CD14-positive monocyte (primary cell): ENCODE measurements around the gene CAMTA1. TPM values are rescaled to one million over a fixed set of nuclear protein-coding genes. Genes with fewer than 3 reads are reported as not detected.

Experiments
- DNase-seq, 3 donors: peaks; one replicate each; pipeline ENCODE4 v3.0.0-alpha.2; 2011 to 2022
- H2AFZ ChIP-seq: 2 replicates; pipeline ENCODE4 v1.6.0; 2012; ENCODE audit warnings: mild to moderate bottlenecking, low read depth, low read length, inconsistent platforms; ENCODE audit not compliant: insufficient read depth, poor library complexity, severe bottlenecking
- H3K27ac ChIP-seq, 2 donors: 1 replicate in 1 of 2; 2 replicates in 1 of 2; pipeline ENCODE4 v1.5.1; 2012 to 2013; ENCODE audit warnings: low read length in 2 of 2, control low read depth in 1 of 2, inconsistent platforms in 1 of 2, low read depth in 1 of 2, mild to moderate bottlenecking in 1 of 2
- H3K27me3 ChIP-seq, 2 donors: one replicate each; pipeline versions ENCODE4 v1.6.0 to v1.6.1; 2011 to 2013; ENCODE audit warnings: low read length in 2 of 2; ENCODE audit not compliant: control insufficient read depth in 2 of 2, insufficient read depth in 2 of 2
- H3K36me3 ChIP-seq, 2 donors: replicated peaks in 1 of 2; 1 replicate in 1 of 2; 2 replicates in 1 of 2; pipeline versions ENCODE4 v1.5.1 to v1.6.1; 2012 to 2013; ENCODE audit warnings: low read length in 2 of 2, control low read depth in 1 of 2, inconsistent platforms in 1 of 2, mild to moderate bottlenecking in 1 of 2; ENCODE audit not compliant: insufficient read depth in 2 of 2, control insufficient read depth in 1 of 2
- H3K4me1 ChIP-seq, 2 donors: 1 replicate in 1 of 2; 2 replicates in 1 of 2; pipeline versions ENCODE4 v1.5.1 to v1.6.1; 2012 to 2013; ENCODE audit warnings: low read length in 2 of 2, control low read depth in 1 of 2, inconsistent platforms in 1 of 2, mild to moderate bottlenecking in 1 of 2, moderate library complexity in 1 of 2; ENCODE audit not compliant: insufficient read depth in 2 of 2, control insufficient read depth in 1 of 2
- H3K4me2 ChIP-seq: replicated peaks from 2 replicates; pipeline ENCODE3; 2012; ENCODE audit warnings: low read length, moderate library complexity, mild to moderate bottlenecking; ENCODE audit not compliant: poor library complexity, severe bottlenecking; ENCODE audit errors: extremely low read depth
- H3K4me3 ChIP-seq, 3 experiments: fragments of 200-600 bp in 1 of 3; sonication (generic) in 1 of 3; replicated peaks in 1 of 3; 1 replicate in 2 of 3; 2 replicates in 1 of 3; pipeline ENCODE4 v1.5.1; 2011 to 2013; ENCODE audit warnings: low read length in 3 of 3, mild to moderate bottlenecking in 3 of 3, control low read depth in 2 of 3, low read depth in 2 of 3, inconsistent platforms in 1 of 3, moderate library complexity in 1 of 3
- H3K79me2 ChIP-seq: 2 replicates; pipeline ENCODE4 v1.6.0; 2012; ENCODE audit warnings: mild to moderate bottlenecking, control low read depth, inconsistent platforms, low read length, moderate library complexity; ENCODE audit not compliant: insufficient read depth
- H3K9ac ChIP-seq: 2 replicates; pipeline ENCODE4 v1.6.0; 2017; ENCODE audit warnings: low read length, mild to moderate bottlenecking; ENCODE audit not compliant: insufficient read depth, poor library complexity, severe bottlenecking
- H3K9me3 ChIP-seq, 2 donors: replicated peaks in 1 of 2; 1 replicate in 1 of 2; 2 replicates in 1 of 2; pipeline versions ENCODE4 v1.5.1 to v1.6.1; 2012 to 2013; ENCODE audit warnings: low read length in 2 of 2, control low read depth in 1 of 2; ENCODE audit not compliant: control insufficient read depth in 1 of 2, insufficient read depth in 1 of 2
- H4K20me1 ChIP-seq: 2 replicates; pipeline ENCODE4 v1.6.0; 2012; ENCODE audit warnings: mild to moderate bottlenecking, low read length, control low read depth, moderate library complexity; ENCODE audit not compliant: insufficient read depth
- H3K27ac Mint-ChIP-seq, 7 donors: one replicate each; pipeline ENCODE4 v1.8.0; 2020; ENCODE audit warnings: mild to moderate bottlenecking in 7 of 7, mixed read lengths in 7 of 7, moderate library complexity in 6 of 7, inconsistent platforms in 2 of 7
- H3K27me3 Mint-ChIP-seq, 3 donors: one replicate each; pipeline ENCODE4 v1.8.0; 2021 to 2022; ENCODE audit warnings: low read depth in 3 of 3, mild to moderate bottlenecking in 3 of 3, mixed read lengths in 3 of 3, moderate library complexity in 3 of 3, inconsistent platforms in 1 of 3
- H3K36me3 Mint-ChIP-seq, 2 donors: one replicate each; pipeline ENCODE4 v1.8.0; 2020; ENCODE audit warnings: mixed read lengths in 2 of 2, inconsistent platforms in 1 of 2, mild to moderate bottlenecking in 1 of 2
- H3K4me1 Mint-ChIP-seq: one replicate; pipeline ENCODE4 v1.8.0; 2020; ENCODE audit warnings: mild to moderate bottlenecking, mixed read lengths
- H3K4me3 Mint-ChIP-seq, 2 donors: one replicate each; pipeline ENCODE4 v1.8.0; 2020; ENCODE audit warnings: mild to moderate bottlenecking in 2 of 2, mixed read lengths in 2 of 2, moderate library complexity in 1 of 2
- H3K9me3 Mint-ChIP-seq, 7 donors: one replicate each; pipeline ENCODE4 v1.8.0; 2020 to 2022; ENCODE audit warnings: mixed read lengths in 7 of 7, mild to moderate bottlenecking in 6 of 7, moderate library complexity in 6 of 7, inconsistent platforms in 2 of 7
- WGBS: methylation state at CpG from one replicate; pipeline ENCODE4 v1.1.5; 2013; ENCODE audit warnings: missing lambda C conversion rate; ENCODE audit not compliant: insufficient coverage; 5-methylcytosine and 5-hydroxymethylcytosine counted together
- intact Hi-C, 2 donors: fragments of 100-400 bp; cut with micrococcal nuclease; formaldehyde crosslinking; loops; one replicate each; pipeline versions ENCODE4 v1.15.0 to v1.15.1; 2023
- polyA plus RNA-seq, 3 donors: library from polyadenylated mRNA; depleted of rRNA in 1 of 3; unstranded in 2 of 3; stranded (reverse) in 1 of 3; fragments of 300-500 nt in 2 of 3; fragments of >200 nt in 1 of 3; fragmentation: Illumina TruSeq in 2 of 3; gene quantifications; 1 replicate in 2 of 3; 2 replicates in 1 of 3; pipeline ENCODE4 v1.2.3, GENCODE V29; 2012 to 2021
- TF ChIP-seq, protein P1 (sequence below): fragments of 200-600 bp; IDR thresholded peaks from one replicate; pipeline ENCODE4 v1.8.0; 2022; ENCODE audit warnings: antibody characterized with exemption, mild to moderate bottlenecking

CAMTA1 gene
- polyA plus RNA-seq, 3 donors = 52.0 to 89.6 (median 78.3) TPM

DNA sequence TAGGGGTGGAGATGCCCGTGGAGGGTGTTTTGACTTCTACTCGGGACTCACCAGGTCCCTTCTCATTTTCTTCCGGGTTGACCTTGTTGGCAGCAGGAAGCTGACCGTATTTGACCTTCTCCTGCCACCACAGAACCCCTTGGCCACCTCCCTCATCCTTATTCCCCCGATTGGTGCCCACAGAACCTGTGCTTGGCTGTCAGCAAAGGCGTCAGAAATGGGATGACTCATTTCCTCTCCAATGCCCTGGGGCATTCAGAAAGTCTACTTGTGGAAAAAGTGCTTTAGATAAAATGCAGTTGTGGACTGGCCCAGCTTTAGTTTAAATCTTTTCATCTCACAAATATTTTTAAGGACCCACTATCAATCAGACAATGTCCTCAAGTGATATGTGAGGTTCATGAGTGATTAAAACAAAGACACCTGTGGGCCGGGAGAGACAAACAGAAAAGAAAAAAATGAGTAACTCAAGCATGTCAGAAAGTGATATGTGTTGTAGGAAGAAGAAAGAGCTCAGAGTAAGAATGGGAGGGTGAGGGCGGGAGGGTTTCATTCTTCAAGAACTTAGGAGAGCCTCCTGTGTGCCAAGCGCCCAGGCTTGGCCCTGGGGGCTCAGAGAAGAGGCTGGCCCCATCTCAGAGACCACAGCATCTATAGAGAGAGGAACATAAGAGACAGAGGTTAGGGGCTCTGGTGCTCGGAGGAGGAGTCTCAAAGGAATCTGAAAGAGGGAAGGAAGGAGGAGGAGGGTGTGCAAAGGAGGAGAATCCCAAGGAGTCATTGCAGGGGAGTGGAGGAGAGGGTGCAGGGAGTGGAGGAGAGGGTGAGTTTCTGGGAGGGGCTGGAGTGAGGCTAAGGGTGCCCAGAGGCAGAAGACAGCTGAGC, 764.3 kb downstream of the CAMTA1 start:
- H3K27me3 ChIP-seq = no peaks in the 10 kb centered on the region
- no peak overlapping the region for H3K27ac ChIP-seq
- Mint-ChIP-seq H3K4me1 (peaks cover 9% of the 10 kb centered on the region), H3K4me3 (peak overlapping the region in 1 of 2 donors; percentile 44), H3K36me3 (no peaks in the 10 kb centered on the region), H3K27ac (peak overlapping the region in 5 of 7 donors; percentile 4 to 57 (median 28)), H3K27me3 (peaks cover 0 to 8% (median 3%) of the 10 kb centered on the region in 3 donors), H3K9me3 (peaks cover under 1 to 4% (median 2%) of the 10 kb centered on the region in 7 donors)
- H3K36me3 ChIP-seq = no peaks in the 10 kb centered on the region
- H3K4me3 ChIP-seq = no peak overlapping the region
- no peak overlapping the region for H3K4me2 ChIP-seq
- 3% methylated on average over 4 of the region's 10 CpGs for WGBS
- TF ChIP-seq, protein P1, sequence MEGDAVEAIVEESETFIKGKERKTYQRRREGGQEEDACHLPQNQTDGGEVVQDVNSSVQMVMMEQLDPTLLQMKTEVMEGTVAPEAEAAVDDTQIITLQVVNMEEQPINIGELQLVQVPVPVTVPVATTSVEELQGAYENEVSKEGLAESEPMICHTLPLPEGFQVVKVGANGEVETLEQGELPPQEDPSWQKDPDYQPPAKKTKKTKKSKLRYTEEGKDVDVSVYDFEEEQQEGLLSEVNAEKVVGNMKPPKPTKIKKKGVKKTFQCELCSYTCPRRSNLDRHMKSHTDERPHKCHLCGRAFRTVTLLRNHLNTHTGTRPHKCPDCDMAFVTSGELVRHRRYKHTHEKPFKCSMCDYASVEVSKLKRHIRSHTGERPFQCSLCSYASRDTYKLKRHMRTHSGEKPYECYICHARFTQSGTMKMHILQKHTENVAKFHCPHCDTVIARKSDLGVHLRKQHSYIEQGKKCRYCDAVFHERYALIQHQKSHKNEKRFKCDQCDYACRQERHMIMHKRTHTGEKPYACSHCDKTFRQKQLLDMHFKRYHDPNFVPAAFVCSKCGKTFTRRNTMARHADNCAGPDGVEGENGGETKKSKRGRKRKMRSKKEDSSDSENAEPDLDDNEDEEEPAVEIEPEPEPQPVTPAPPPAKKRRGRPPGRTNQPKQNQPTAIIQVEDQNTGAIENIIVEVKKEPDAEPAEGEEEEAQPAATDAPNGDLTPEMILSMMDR = no peak
- no peak overlapping the region for H3K9ac ChIP-seq
- no peaks in the 10 kb centered on the region for H3K9me3 ChIP-seq
- no peaks in the 10 kb centered on the region for H3K4me1 ChIP-seq
- intact Hi-C loops = no loop called here
- no peaks in the 10 kb centered on the region for H3K79me2 ChIP-seq
- DNase-seq = peak; percentile 1 to 56 (median 5)
- no peaks in the 10 kb centered on the region for H4K20me1 ChIP-seq
- H2AFZ ChIP-seq = no peak overlapping the region

DNA sequence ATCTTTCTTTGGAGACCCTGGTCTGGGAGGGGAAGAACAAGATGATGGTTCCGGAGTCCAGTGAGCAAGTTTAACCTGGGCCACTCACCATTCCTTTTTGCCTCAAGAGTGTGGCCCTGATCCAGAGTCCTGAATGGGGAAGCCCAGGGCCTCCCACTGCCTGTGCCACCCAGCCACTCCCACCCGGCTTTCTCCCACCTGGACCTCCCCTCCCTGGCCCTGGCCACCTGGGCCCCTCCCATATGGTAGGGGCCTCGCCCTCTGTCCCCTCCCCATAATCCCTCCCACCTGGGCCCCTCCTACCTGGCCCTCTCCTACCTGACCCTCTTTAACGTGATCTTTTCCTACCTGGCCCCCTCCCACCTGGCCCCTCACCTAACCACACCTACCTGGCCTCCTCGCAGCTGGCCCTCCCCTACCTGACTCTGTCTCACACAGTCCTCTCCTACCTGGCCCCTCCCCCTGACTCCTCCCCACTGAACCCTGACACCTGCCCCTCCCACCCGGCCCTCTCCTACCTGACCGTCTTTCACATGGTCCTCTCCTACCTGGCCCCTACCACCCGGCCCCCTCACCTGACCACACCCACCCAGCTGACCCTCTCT, 765.1 kb downstream of the CAMTA1 start:
- Histone ChIP-seq H3K27ac (no peak overlapping the region), H3K36me3 (no peaks in the 10 kb centered on the region), H3K9me3 (no peaks in the 10 kb centered on the region), H3K4me2 (no peak overlapping the region), H3K4me3 (no peak overlapping the region), H3K4me1 (no peaks in the 10 kb centered on the region), H3K9ac (no peak overlapping the region), H3K79me2 (no peaks in the 10 kb centered on the region), H4K20me1 (no peaks in the 10 kb centered on the region), H3K27me3 (no peaks in the 10 kb centered on the region), H2AFZ (no peak overlapping the region)
- intact Hi-C loops = no loop called here
- no peak for DNase-seq
- Mint-ChIP-seq H3K9me3 (peaks cover 0 to 5% (median 3%) of the 10 kb centered on the region in 7 donors), H3K27ac (peak overlapping the region in 2 of 7 donors; percentile 32 to 37), H3K36me3 (no peaks in the 10 kb centered on the region), H3K4me1 (peaks cover 11% of the 10 kb centered on the region), H3K4me3 (no peak overlapping the region), H3K27me3 (peaks cover 0 to 10% (median 3%) of the 10 kb centered on the region in 3 donors)
- 92% methylated on average over 5 of the region's 8 CpGs for WGBS
- TF ChIP-seq, protein P1 = no peak
